HEK293T (cell line): ENCODE data around the gene SPIRE1.

ENCODE experiments used
- CTCF ChIA-PET: fragments of 350-600 bp; formaldehyde crosslinking; extraction: SDS; loops from one replicate; lab custom pipeline; 2021; ENCODE audit warnings: antibody characterized with exemption, inconsistent platforms; lab: Yijun Ruan, JAX
- POLR2A ChIA-PET: fragments of 350-600 bp; formaldehyde crosslinking; extraction: SDS; loops from one replicate; lab custom pipeline; 2020; ENCODE audit warnings: antibody characterized with exemption, inconsistent platforms; lab: Yijun Ruan, JAX
- DNase-seq: peaks from one replicate; pipeline ENCODE4 v3.0.0; 2012; ENCODE audit warnings: mixed read lengths; ENCODE audit errors: extremely low spot score
- ARNT ChIP-seq: fragments of 450-650 bp; IDR thresholded peaks from 2 replicates; pipeline ENCODE4 v1.6.1; 2017; ENCODE audit warnings: mild to moderate bottlenecking
- BHLHE40 ChIP-seq: fragments of 450-650 bp; IDR thresholded peaks from 2 replicates; pipeline ENCODE4 v1.6.1; 2016; ENCODE audit warnings: mild to moderate bottlenecking, moderate library complexity, borderline replicate concordance
- CTBP1 ChIP-seq: fragments of 450-650 bp; IDR thresholded peaks from 2 replicates; pipeline ENCODE4 v1.6.1; 2016; ENCODE audit warnings: borderline replicate concordance
- ELF4 ChIP-seq: fragments of 450-650 bp; IDR thresholded peaks from 2 replicates; pipeline ENCODE4 v1.6.1; 2017; ENCODE audit warnings: antibody characterized with exemption
- FOXA1 ChIP-seq: fragments of 450-650 bp; IDR thresholded peaks from 2 replicates; pipeline ENCODE4 v1.6.1; 2016; ENCODE audit warnings: mild to moderate bottlenecking
- FOXK2 ChIP-seq: fragments of 450-650 bp; IDR thresholded peaks from 2 replicates; pipeline ENCODE4 v1.6.1; 2016; ENCODE audit warnings: mild to moderate bottlenecking
- FOXM1 ChIP-seq: fragments of 450-650 bp; IDR thresholded peaks from 2 replicates; pipeline ENCODE4 v1.6.1; 2017; ENCODE audit warnings: mild to moderate bottlenecking, borderline replicate concordance
- HDGF ChIP-seq: fragments of 450-650 bp; IDR thresholded peaks from 2 replicates; pipeline ENCODE4 v1.6.1; 2017; ENCODE audit warnings: antibody characterized with exemption, borderline replicate concordance
- L3MBTL2 ChIP-seq: fragments of 450-650 bp; conservative IDR thresholded peaks from 2 replicates; pipeline ENCODE4 v1.6.1; 2016; ENCODE audit warnings: mild to moderate bottlenecking
- LEF1 ChIP-seq: fragments of 450-650 bp; IDR thresholded peaks from 2 replicates; pipeline ENCODE4 v1.6.1; 2017; ENCODE audit warnings: mild to moderate bottlenecking, borderline replicate concordance
- NFRKB ChIP-seq: fragments of 450-650 bp; IDR thresholded peaks from 2 replicates; pipeline ENCODE4 v1.6.1; 2016; ENCODE audit warnings: mild to moderate bottlenecking, moderate library complexity
- PKNOX1 ChIP-seq: fragments of 450-650 bp; IDR thresholded peaks from 2 replicates; pipeline ENCODE4 v1.6.1; 2016
- SP1 ChIP-seq: fragments of 450-650 bp; IDR thresholded peaks from 2 replicates; pipeline ENCODE4 v1.6.1; 2017
- SUZ12 ChIP-seq: fragments of 450-650 bp; IDR thresholded peaks from 2 replicates; pipeline ENCODE4 v1.6.1; 2016; ENCODE audit warnings: mild to moderate bottlenecking
- TARDBP ChIP-seq: fragments of 450-650 bp; IDR thresholded peaks from 2 replicates; pipeline ENCODE4 v1.6.1; 2016
- ZNF384 ChIP-seq: fragments of 450-650 bp; IDR thresholded peaks from 2 replicates; pipeline ENCODE4 v1.6.1; 2016

SPIRE1 gene

GRCh38 chr18:12462242-12462641, 195.7 kb downstream of the SPIRE1 start:
- TF ChIP-seq TARDBP (no peak), L3MBTL2 (no peak), LEF1 (no peak), FOXM1 (no peak), CTBP1 (no peak), ZNF384 (no peak), BHLHE40 (no peak), PKNOX1 (no peak), FOXK2 (no peak), NFRKB (no peak), HDGF (no peak)
- CTCF ChIA-PET, result no interaction called here
- POLR2A ChIA-PET, result no interaction called here
- no peak for DNase-seq

GRCh38 chr18:12461326-12461725, 196.6 kb downstream of the SPIRE1 start:
- no peak for DNase-seq
- ChIA-PET CTCF (interaction anchor here (1.0 kb wide), 1 partner anchor 10 kb away, joined by 3 read pairs; no protein-coding TSS in a partner anchor), POLR2A (no interaction called here)
- no peak for TF ChIP-seq NFRKB
- TF ChIP-seq TARDBP, result no peak
- no peak for TF ChIP-seq FOXM1
- TF ChIP-seq FOXK2, result no peak
- no peak for TF ChIP-seq ELF4
- no peak for TF ChIP-seq PKNOX1
- no peak for TF ChIP-seq CTBP1
- TF ChIP-seq HDGF, result no peak
- no peak for TF ChIP-seq L3MBTL2

GRCh38 chr18:12460874-12461273, 197.0 kb downstream of the SPIRE1 start:
- CTCF ChIA-PET, result interaction anchor here (0.7 to 1.0 kb wide), 2 partner anchors 10 to 17 kb away, joined by 3 to 5 read pairs; no protein-coding TSS in a partner anchor
- POLR2A ChIA-PET, result no interaction called here
- no peak for DNase-seq
- TF ChIP-seq ELF4, result no peak
- no peak for TF ChIP-seq BHLHE40
- no peak for TF ChIP-seq CTBP1
- TF ChIP-seq SP1, result no peak
- TF ChIP-seq ARNT, result no peak

GRCh38 chr18:12458771-12459170, 199.1 kb downstream of the SPIRE1 start:
- ChIA-PET CTCF (no interaction called here), POLR2A (no interaction called here)
- DNase-seq, result no peak
- no peak for TF ChIP-seq FOXK2
- TF ChIP-seq ELF4, result no peak
- no peak for TF ChIP-seq ARNT
- TF ChIP-seq ZNF384, result no peak
- no peak for TF ChIP-seq L3MBTL2
- no peak for TF ChIP-seq FOXA1
- no peak for TF ChIP-seq SP1
- no peak for TF ChIP-seq PKNOX1
- no peak for TF ChIP-seq SUZ12
- no peak for TF ChIP-seq NFRKB
- TF ChIP-seq HDGF, result no peak
- TF ChIP-seq LEF1, result no peak
- TF ChIP-seq BHLHE40, result no peak
- TF ChIP-seq CTBP1, result no peak
- no peak for TF ChIP-seq TARDBP
- no peak for TF ChIP-seq FOXM1

GRCh38 chr18:12456441-12456840, 201.5 kb downstream of the SPIRE1 start:
- no peak for DNase-seq
- POLR2A ChIA-PET, result no interaction called here
- no peak for TF ChIP-seq NFRKB
- TF ChIP-seq ELF4, result no peak
- TF ChIP-seq PKNOX1, result no peak
- no peak for TF ChIP-seq FOXM1
- TF ChIP-seq ARNT, result no peak
- TF ChIP-seq CTBP1, result no peak
- no peak for TF ChIP-seq HDGF
- TF ChIP-seq BHLHE40, result no peak
- no peak for TF ChIP-seq TARDBP
- no peak for TF ChIP-seq SP1
- TF ChIP-seq ZNF384, result no peak
- TF ChIP-seq LEF1, result no peak
- no peak for TF ChIP-seq FOXA1
- no peak for TF ChIP-seq FOXK2
- no peak for TF ChIP-seq SUZ12
- TF ChIP-seq L3MBTL2, result no peak
- CTCF ChIA-PET, result no interaction called here

GRCh38 chr18:12455496-12455895, 202.4 kb downstream of the SPIRE1 start:
- TF ChIP-seq PKNOX1, result no peak
- TF ChIP-seq HDGF, result no peak
- no peak for TF ChIP-seq ZNF384
- no peak for TF ChIP-seq ELF4
- CTCF ChIA-PET, result no interaction called here
- no peak for DNase-seq
- POLR2A ChIA-PET, result no interaction called here
